GM12875 (cell line): ENCODE results near the gene SALL4.

Source experiments
- H3K4me3 ChIP-seq: one replicate; pipeline ENCODE4 v1.5.1; 2011; ENCODE audit warnings: low read depth, low read length, control low read depth
- CTCF ChIP-seq: IDR thresholded peaks from 2 replicates; pipeline ENCODE4 v1.5.1; 2011; ENCODE audit warnings: low read depth, mild to moderate bottlenecking, control low read depth, inconsistent platforms, low read length, moderate library complexity, borderline replicate concordance; ENCODE audit not compliant: insufficient read depth

The SALL4 gene

GRCh38 chr20:51812861-51813260, 10.5 kb upstream of the SALL4 start:
- no peak for TF ChIP-seq CTCF
- no peak overlapping the region for H3K4me3 ChIP-seq

GRCh38 chr20:51811514-51812128, 9.3 kb upstream of the SALL4 start:
- H3K4me3 ChIP-seq, result no peak overlapping the region
- no peak for TF ChIP-seq CTCF

GRCh38 chr20:51811042-51811355, 8.7 kb upstream of the SALL4 start:
- H3K4me3 ChIP-seq, result no peak overlapping the region
- TF ChIP-seq CTCF, result no peak

- H3K4me3 ChIP-seq, result no peak overlapping the region
- no peak for TF ChIP-seq CTCF
Measured at GRCh38 chr20:51810155-51811041, 8.1 kb upstream of the SALL4 start.

DNA sequence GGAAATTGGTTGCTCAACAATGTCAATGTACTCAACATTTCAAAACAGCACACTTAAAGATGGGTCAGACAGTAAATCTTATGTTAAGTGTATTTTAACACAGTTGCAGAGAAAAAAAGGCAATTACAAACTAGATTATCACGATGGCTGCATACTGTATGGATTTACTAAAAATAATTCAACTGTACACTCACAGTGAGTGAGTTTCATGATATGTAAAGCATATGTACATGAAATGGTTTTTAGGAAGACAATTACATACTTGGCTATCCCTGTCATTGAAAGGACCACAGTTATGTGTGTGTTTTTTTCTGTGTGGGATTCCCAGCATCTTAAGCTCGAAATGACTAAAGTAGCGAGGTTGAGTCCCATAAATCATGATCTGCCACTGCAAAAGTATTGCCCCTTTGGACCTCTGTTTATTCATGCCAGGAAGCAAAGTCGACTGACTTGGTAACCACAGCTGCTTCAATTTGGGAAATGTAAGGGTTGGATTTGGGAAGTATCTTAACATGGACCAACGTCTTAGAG, 5.5 kb upstream of the SALL4 start:
- TF ChIP-seq CTCF, result no peak
- H3K4me3 ChIP-seq, result no peak overlapping the region

- TF ChIP-seq CTCF, result no peak
- H3K4me3 ChIP-seq, result no peak overlapping the region
Measured at GRCh38 chr20:51804754-51805153, 2.4 kb upstream of the SALL4 start.

- no peak overlapping the region for H3K4me3 ChIP-seq
- no peak for TF ChIP-seq CTCF
Measured at GRCh38 chr20:51803148-51803854, 980 bp upstream of the SALL4 start.
